Hematopoietic multipotent progenitor cell treated with erythropoietin and hydrocortisone succinate and interleukin-3 and kit ligand, for 6 days (in vitro differentiated cells): ENCODE measurements around the gene MTHFD2L.
"Not testable (repeated sequence)": the region's sequence is repeated elsewhere in the genome, so short reads cannot be mapped to it uniquely, and the experiment has no call there.

Experiments used
- DNase-seq: peaks from one replicate; pipeline ENCODE4 v3.0.0-alpha.2; 2015

MTHFD2L gene

GRCh38 chr4:74157561-74158465 is at the start of gene MTHFD2L:
Gene MTHFD2L, plus strand, starts transcription at chr4:74158118. Its CDS starts 21 bp downstream, at chr4:74158139.
- peak; percentile 96 for DNase-seq

- no peak for DNase-seq
These were observed 49.3 kb upstream of the MTHFD2L start for GRCh38 chr4:74108457-74109115.

- DNase-seq = peak; percentile 19
These were observed 48.6 kb upstream of the MTHFD2L start for GRCh38 chr4:74109116-74109869.

- no peak for DNase-seq
These were observed 47.9 kb upstream of the MTHFD2L start for GRCh38 chr4:74109870-74110605.

GRCh38 chr4:74110670-74111069 is 47.2 kb upstream of the MTHFD2L start:
- DNase-seq = no peak

GRCh38 chr4:74111306-74111975 is 46.5 kb upstream of the MTHFD2L start:
- no peak for DNase-seq

- no peak for DNase-seq
These were observed 45.9 kb upstream of the MTHFD2L start for GRCh38 chr4:74111990-74112389.

- DNase-seq = no peak
These were observed 45.4 kb upstream of the MTHFD2L start for GRCh38 chr4:74112399-74113105.

- DNase-seq = no peak
These were observed 43.7 kb upstream of the MTHFD2L start for GRCh38 chr4:74114234-74114633.

- no peak for DNase-seq
These were observed 40.8 kb upstream of the MTHFD2L start for GRCh38 chr4:74117024-74117534.

- no peak for DNase-seq
These were observed 39.1 kb upstream of the MTHFD2L start for GRCh38 chr4:74118600-74119338.

GRCh38 chr4:74120086-74120485 is 37.8 kb upstream of the MTHFD2L start:
- no peak for DNase-seq

- DNase-seq = no peak
These were observed 36.0 kb upstream of the MTHFD2L start for GRCh38 chr4:74121643-74122579.

- DNase-seq = no peak
These were observed 34.7 kb upstream of the MTHFD2L start for GRCh38 chr4:74123065-74123728.

GRCh38 chr4:74125029-74125428 is 32.9 kb upstream of the MTHFD2L start:
- no peak for DNase-seq

- no peak for DNase-seq
These were observed 30.2 kb upstream of the MTHFD2L start for GRCh38 chr4:74127745-74128144.

- DNase-seq = not testable (repeated sequence)
These were observed 27.1 kb upstream of the MTHFD2L start for GRCh38 chr4:74130843-74131242.

- DNase-seq = not testable (repeated sequence)
These were observed 25.7 kb upstream of the MTHFD2L start for GRCh38 chr4:74132188-74132587.

GRCh38 chr4:74132944-74133343 is 25.0 kb upstream of the MTHFD2L start:
- DNase-seq = no peak
